GF-D8 (cell line): ENCODE results near the gene YTHDF2.
"Not testable (repeated sequence)": the region's sequence is repeated elsewhere in the genome, so short reads cannot be mapped to it uniquely, and the experiment has no call there.

Source experiments
- DNase-seq: peaks from one replicate; lab custom pipeline; 2025; lab: John Stamatoyannopoulos, UW

The YTHDF2 gene

DNA sequence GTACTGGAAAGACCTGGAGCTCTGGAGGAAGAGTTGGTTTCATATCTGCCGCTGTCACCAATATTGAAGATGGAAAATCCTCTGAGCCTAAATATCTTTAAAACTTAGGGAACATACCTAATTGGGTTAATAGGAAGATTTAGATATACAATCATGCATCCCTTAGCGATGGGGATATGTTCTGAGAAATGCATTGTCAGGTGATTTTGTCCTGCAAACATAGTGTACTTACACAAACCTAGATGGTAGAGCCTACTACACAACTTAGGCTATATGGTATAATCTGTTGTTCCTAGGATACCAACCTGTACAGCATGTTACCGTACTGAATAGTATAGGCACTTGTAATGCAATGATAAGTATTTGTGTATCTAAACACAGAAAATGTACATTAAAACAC, 22.5 kb downstream of the YTHDF2 start:
- no peak for DNase-seq

GRCh38 chr1:28761189-28761588, 24.4 kb downstream of the YTHDF2 start:
- no peak for DNase-seq

GRCh38 chr1:28766532-28767183, 29.9 kb downstream of the YTHDF2 start:
- DNase-seq: no peak

DNA sequence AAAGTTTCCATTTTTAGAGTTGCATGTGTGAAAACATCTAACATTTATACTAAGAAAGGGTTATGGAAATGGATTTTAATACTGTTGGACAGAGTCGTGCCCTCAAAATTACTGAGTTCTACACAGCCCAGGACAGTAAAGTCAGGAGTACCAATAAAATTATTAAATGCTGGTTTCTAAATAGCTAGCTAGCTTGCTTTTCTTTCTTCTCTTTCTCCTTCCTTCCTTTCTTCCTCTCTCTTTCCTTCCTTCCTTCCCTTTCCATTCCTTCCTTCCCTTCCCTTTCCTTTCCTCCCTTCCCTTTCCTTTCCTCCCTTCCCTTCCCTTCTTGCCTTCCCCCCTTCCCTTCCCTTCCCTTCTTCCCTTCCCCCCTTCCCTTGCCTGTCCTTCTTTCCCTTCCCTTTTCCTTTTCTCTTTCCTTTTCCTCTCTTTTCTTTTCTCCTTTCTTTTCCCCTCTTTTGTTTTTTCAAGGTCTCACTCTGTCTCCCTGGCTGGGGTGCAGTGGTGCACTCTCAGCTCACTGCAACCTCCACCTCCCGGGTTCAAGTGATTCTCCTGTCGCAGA, 33.9 kb downstream of the YTHDF2 start:
- DNase-seq: no peak

DNA sequence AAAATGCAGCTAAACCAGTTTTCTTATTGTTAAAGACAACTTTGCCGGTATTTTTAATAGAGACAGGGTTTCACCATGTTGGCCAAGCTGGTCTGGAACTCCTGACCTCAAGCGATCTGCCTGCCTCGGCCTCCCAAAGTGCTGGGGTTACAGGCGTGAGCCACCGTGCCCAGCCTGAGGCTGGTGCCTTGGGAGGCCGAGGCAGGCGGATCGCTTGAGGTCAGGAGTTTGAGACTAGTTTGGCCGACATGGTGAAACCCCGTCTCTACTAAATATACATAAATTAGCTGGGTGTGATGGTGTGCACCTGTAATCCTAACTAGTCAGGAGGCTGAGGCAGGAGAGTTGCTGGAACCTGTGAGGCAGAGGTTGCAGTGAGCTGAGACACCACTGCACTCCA, 35.2 kb downstream of the YTHDF2 start:
- not testable (repeated sequence) for DNase-seq

GRCh38 chr1:28773105-28773504, 36.4 kb downstream of the YTHDF2 start:
- DNase-seq: no peak

GRCh38 chr1:28775121-28775942, 38.6 kb downstream of the YTHDF2 start:
- no peak for DNase-seq

- no peak for DNase-seq
These were observed 39.6 kb downstream of the YTHDF2 start for GRCh38 chr1:28776341-28776740.

- no peak for DNase-seq
These were observed 41.3 kb downstream of the YTHDF2 start for GRCh38 chr1:28778021-28778420.

DNA sequence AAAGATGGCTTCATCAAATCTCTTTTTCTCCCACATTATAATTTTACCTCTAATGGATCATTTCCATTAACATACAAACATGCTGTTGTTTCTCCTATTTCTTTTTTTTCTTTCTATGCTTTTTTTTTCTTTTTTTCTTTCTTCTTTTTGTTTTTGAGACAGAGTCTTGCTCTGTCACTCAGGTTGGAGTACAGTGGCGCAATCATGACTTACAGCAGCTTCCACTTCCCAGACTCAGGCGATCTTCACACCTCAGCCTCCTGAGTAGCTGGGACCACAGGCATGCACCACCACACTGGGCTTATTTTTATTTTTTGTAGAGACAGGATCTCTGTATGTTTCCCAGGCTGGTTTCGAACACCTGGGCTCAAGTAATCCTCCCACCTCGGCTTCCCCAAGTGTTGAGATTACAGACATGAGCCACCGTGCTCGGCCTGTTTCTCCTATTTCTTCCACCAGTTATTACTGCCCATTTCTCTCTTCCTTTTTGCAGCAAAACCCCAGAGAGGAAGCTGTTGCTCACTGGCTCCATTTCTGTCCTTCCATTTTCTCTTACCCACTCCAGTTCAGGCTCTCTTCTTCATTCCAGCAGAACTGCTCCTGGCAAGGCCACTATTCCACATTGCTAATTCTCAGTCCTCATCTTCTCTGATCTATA, 43.1 kb downstream of the YTHDF2 start:
- DNase-seq: no peak

GRCh38 chr1:28781305-28781704, 44.6 kb downstream of the YTHDF2 start:
- no peak for DNase-seq

DNA sequence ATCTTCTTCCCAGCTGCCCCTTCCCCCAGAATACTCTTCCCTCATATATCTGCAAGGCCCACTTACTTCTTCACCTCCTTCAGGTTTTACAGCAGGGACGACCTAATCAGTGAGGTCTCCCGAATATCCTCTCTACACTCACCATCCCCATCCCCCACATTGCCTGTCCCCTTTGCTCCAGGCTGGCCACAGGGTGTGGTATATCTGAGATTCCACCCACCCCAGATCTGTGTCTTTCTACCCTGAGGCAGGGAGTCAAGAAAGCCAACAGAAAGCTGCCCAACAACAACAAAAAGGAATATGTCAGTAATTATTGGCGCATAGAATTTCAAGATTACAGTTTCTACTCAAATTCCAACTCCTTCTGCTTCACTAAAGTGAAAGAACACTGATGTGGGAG, 45.3 kb downstream of the YTHDF2 start:
- no peak for DNase-seq

DNA sequence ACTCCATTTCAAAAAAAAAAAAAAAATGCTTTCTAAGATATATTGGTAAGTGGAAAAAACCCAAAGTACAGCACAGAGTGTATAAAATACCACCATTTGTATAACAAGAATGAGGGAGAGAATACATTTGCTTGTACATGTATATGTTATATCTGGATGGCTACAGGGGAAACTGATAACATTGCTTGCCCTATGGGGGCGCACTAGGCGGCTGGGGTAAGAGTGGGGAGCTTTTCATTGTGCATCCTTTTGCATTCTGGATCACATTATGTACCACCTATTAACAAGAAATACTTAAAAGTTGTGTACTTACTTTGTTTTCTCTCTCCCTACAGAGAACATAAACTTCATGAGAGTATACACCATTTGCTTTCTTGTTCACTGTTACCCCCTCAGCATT, 46.6 kb downstream of the YTHDF2 start:
- no peak for DNase-seq

GRCh38 chr1:28789412-28789811, 52.7 kb downstream of the YTHDF2 start:
- no peak for DNase-seq

DNA sequence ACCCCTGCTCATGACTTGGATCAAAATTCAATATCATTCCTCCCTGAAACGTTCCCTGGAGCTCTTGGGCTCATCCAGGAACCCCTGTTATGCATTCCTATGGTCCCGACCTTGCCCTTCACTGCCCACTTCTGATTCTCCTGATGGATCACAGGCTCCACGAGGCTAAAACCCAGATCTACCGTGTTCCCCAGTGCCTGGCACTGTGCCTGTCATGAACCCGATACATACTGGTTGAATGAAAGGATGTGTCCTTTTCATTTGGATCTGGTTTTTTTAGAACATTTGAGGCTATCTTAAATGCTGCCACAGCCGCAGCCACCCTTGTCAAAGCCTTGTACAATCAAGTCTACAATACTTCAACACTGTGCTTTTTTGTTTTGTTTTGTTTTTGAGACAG, 53.1 kb downstream of the YTHDF2 start:
- DNase-seq: no peak

- no peak for DNase-seq
These were observed 53.8 kb downstream of the YTHDF2 start for GRCh38 chr1:28790377-28791035.

DNA sequence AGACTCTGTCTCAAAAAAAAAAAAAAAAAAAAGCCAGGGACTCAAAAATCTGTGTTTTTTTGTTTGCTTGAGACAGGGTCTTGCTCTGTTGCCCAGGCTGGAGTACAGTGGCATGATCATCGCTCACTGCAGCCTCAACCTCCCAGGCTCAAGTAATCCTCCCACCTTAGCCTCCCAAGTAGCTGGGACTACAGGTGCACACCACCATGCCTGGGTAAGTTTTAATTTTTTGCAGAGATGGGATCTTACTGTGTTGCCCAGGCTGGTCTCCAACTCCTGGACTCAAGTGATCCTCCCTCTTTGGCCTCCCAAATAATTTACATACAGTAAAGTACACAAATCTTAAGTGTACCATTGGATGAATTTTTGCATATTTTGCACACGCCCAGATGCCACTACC, 55.2 kb downstream of the YTHDF2 start:
- not testable (repeated sequence) for DNase-seq

DNA sequence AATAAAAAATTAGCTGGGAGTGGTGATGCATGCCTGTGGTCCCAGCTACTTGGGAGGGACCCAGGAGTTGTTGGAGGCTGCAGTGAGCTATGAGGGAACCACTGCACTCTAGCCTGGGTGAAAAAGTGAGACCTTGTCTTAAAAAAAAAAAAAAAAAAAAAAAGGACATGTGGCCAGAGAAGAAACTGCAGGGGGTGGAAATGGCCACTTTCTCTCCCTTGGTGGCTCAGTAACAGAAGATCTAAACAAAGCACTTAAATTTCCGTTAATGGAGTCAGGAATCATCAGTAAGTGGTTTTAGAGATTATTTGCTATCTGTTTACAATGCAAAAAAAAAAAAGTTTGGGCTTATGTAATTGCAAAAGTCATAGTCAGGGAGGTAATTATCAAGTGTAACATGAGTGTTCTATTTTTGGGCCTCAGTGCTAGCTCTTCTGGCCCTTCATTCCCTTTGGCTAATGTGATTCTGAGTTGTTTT, 55.9 kb downstream of the YTHDF2 start:
- no peak for DNase-seq

- DNase-seq: not testable (repeated sequence)
These were observed 57.8 kb downstream of the YTHDF2 start for GRCh38 chr1:28794582-28794981.

- no peak for DNase-seq
These were observed 59.8 kb downstream of the YTHDF2 start for GRCh38 chr1:28796352-28797211.

DNA sequence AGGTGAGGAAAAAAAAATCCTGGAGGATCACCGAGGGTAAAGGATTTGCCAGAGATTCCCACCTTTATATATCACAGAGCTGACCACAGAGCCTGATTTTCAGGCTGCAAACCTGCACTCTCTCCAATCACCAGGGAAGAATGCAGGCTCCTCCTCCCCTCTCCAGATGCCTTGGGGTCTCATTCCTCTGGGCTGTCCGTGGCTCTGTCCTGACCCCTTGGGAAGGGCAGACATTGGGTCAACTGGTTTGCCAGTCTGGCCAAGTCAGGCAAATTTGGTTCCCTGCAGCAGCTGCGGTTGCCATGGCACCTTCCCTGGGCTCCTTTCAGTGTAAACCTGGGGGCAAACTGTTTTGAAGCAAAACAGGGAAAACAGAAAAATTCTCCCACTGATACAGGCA, 63.6 kb downstream of the YTHDF2 start:
- no peak for DNase-seq
